H1 (cell line): ENCODE measurements around the gene LDHB. TPM values are rescaled to one million over a fixed set of nuclear protein-coding genes. Genes with fewer than 3 reads are reported as not detected.

Source experiments
- CTCF ChIA-PET: fragments of 300-600 bp; sonication (Branson Sonifier 250); formaldehyde crosslinking; loops from one replicate; lab custom pipeline; 2021; ENCODE audit not compliant: partially characterized antibody; lab: Charles Lee
- POLR2A ChIA-PET: fragments of 300-600 bp; sonication (Branson Sonifier 250); formaldehyde crosslinking; loops from one replicate; lab custom pipeline; 2021; ENCODE audit warnings: inconsistent platforms; ENCODE audit not compliant: partially characterized antibody; lab: Charles Lee
- DNase-seq, 2 experiments: peaks; one replicate each; pipeline versions ENCODE4 v3.0.0 to v3.0.0-alpha.2; 2010 to 2022; ENCODE audit warnings: low spot score in 2 of 2, low read depth in 1 of 2, mixed read lengths in 1 of 2
- FAIRE-seq: peaks from 2 replicates; lab custom pipeline; 2011; peaks lifted over from hg19 to GRCh38; lab: Jason Lieb, UNC
- H2AFZ ChIP-seq: 2 replicates; pipeline ENCODE4 v1.8.1; 2012; ENCODE audit warnings: low read length, inconsistent platforms
- H2AK5ac ChIP-seq: 2 replicates; pipeline ENCODE4 v1.6.1; 2013; ENCODE audit warnings: low read depth, low read length
- H2BK120ac ChIP-seq: replicated peaks from 2 replicates; pipeline ENCODE3; 2013; ENCODE audit warnings: low read depth, low read length, inconsistent platforms
- H2BK12ac ChIP-seq: 2 replicates; pipeline ENCODE4 v1.6.1; 2013; ENCODE audit warnings: low read depth, low read length
- H2BK15ac ChIP-seq: 2 replicates; pipeline ENCODE4 v1.6.1; 2013; ENCODE audit warnings: low read length
- H2BK20ac ChIP-seq: 2 replicates; pipeline ENCODE4 v1.6.1; 2013; ENCODE audit warnings: low read length
- H2BK5ac ChIP-seq: 2 replicates; pipeline ENCODE4 v1.6.1; 2013; ENCODE audit warnings: low read depth, low read length
- H3K14ac ChIP-seq: 2 replicates; pipeline ENCODE4 v1.6.1; 2013; ENCODE audit warnings: inconsistent platforms; ENCODE audit not compliant: insufficient read length
- H3K18ac ChIP-seq: 2 replicates; pipeline ENCODE4 v1.6.1; 2013; ENCODE audit warnings: low read length; ENCODE audit errors: extremely low read depth
- H3K23ac ChIP-seq: 2 replicates; pipeline ENCODE4 v1.6.1; 2013; ENCODE audit warnings: inconsistent platforms; ENCODE audit not compliant: insufficient read length
- H3K23me2 ChIP-seq: 2 replicates; pipeline ENCODE4 v1.6.1; 2013; ENCODE audit warnings: low read depth, low read length
- H3K27ac ChIP-seq: 2 replicates; pipeline ENCODE4 v1.6.1; 2011; ENCODE audit warnings: low read depth, low read length, inconsistent platforms
- H3K27me3 ChIP-seq, 4 experiments: replicated peaks in 1 of 4; 1 replicate in 1 of 4; 2 replicates in 3 of 4; pipeline versions ENCODE4 v1.6.1 to v1.8.1; 2011 to 2013; ENCODE audit warnings: low read length in 3 of 4, mild to moderate bottlenecking in 3 of 4, inconsistent platforms in 2 of 4, mixed read lengths in 2 of 4, moderate library complexity in 1 of 4; ENCODE audit not compliant: control insufficient read depth in 3 of 4, insufficient read depth in 3 of 4; ENCODE audit errors: extremely low read depth in 1 of 4
- H3K36me3 ChIP-seq, 4 experiments: 2 replicates each; pipeline versions ENCODE4 v1.6.1 to v1.8.1; 2011 to 2013; ENCODE audit warnings: mild to moderate bottlenecking in 4 of 4, low read length in 3 of 4, moderate library complexity in 2 of 4, control low read depth in 1 of 4, inconsistent platforms in 1 of 4; ENCODE audit not compliant: insufficient read depth in 4 of 4, control insufficient read depth in 2 of 4
- H3K4ac ChIP-seq: replicated peaks from 2 replicates; pipeline ENCODE3; 2013; ENCODE audit warnings: low read length, low read depth, mixed read lengths, inconsistent platforms; ENCODE audit not compliant: insufficient read length
- H3K4me1 ChIP-seq, 4 experiments: replicated peaks in 1 of 4; 1 replicate in 1 of 4; 2 replicates in 3 of 4; pipeline versions ENCODE4 v1.6.1 to v1.8.1; 2011 to 2013; ENCODE audit warnings: low read length in 3 of 4, inconsistent platforms in 2 of 4, mixed read lengths in 1 of 4; ENCODE audit not compliant: insufficient read depth in 4 of 4, control insufficient read depth in 3 of 4
- H3K4me2 ChIP-seq, 2 experiments: 2 replicates each; pipeline versions ENCODE4 v1.6.1 to v1.8.1; 2011 to 2013; ENCODE audit warnings: low read depth in 2 of 2, low read length in 2 of 2, control low read depth in 1 of 2, inconsistent platforms in 1 of 2, mild to moderate bottlenecking in 1 of 2; ENCODE audit not compliant: insufficient read depth in 1 of 2
- H3K4me3 ChIP-seq, 4 experiments: fragments of 200-600, 300-600 bp in 1 of 4; sonication (generic), shearing (Covaris generic), sonication (Bioruptor Twin) in 1 of 4; 2 replicates each; pipeline versions ENCODE4 v1.5.1 to v1.8.1; 2011 to 2016; ENCODE audit warnings: low read length in 4 of 4, low read depth in 3 of 4, control low read depth in 2 of 4, inconsistent platforms in 2 of 4, mild to moderate bottlenecking in 2 of 4, mixed read lengths in 1 of 4, moderate library complexity in 1 of 4; ENCODE audit not compliant: insufficient read depth in 2 of 4; ENCODE audit errors: extremely low read depth in 1 of 4
- H3K56ac ChIP-seq: replicated peaks from 2 replicates; pipeline ENCODE3; 2013; ENCODE audit warnings: low read depth, mild to moderate bottlenecking, mixed read lengths, low read length, inconsistent platforms; ENCODE audit not compliant: insufficient read length
- H3K79me1 ChIP-seq: 2 replicates; pipeline ENCODE4 v1.6.1; 2013; ENCODE audit warnings: low read depth, low read length, control low read depth
- H3K79me2 ChIP-seq, 2 experiments: 2 replicates each; pipeline versions ENCODE4 v1.6.1 to v1.8.1; 2012 to 2013; ENCODE audit warnings: low read length in 2 of 2, mild to moderate bottlenecking in 2 of 2, inconsistent platforms in 1 of 2; ENCODE audit not compliant: insufficient read depth in 2 of 2, control insufficient read depth in 1 of 2
- H3K9ac ChIP-seq, 4 experiments: replicated peaks in 1 of 4; 1 replicate in 1 of 4; 2 replicates in 3 of 4; pipeline versions ENCODE4 v1.6.1 to v1.8.1; 2011 to 2013; ENCODE audit warnings: low read depth in 3 of 4, low read length in 3 of 4, control low read depth in 2 of 4, mild to moderate bottlenecking in 2 of 4, moderate library complexity in 2 of 4, inconsistent platforms in 1 of 4; ENCODE audit errors: extremely low read depth in 1 of 4
- H3K9me3 ChIP-seq, 2 experiments: 2 replicates each; pipeline versions ENCODE4 v1.6.1 to v1.8.1; 2012 to 2013; ENCODE audit warnings: mild to moderate bottlenecking in 2 of 2, moderate library complexity in 2 of 2, control low read depth in 1 of 2, inconsistent platforms in 1 of 2, low read depth in 1 of 2, low read length in 1 of 2, mixed read lengths in 1 of 2; ENCODE audit not compliant: insufficient read depth in 2 of 2
- H4K20me1 ChIP-seq, 2 experiments: replicated peaks in 1 of 2; 2 replicates each; pipeline versions ENCODE3 to v1.8.1; 2011 to 2013; ENCODE audit warnings: inconsistent platforms in 2 of 2, low read length in 2 of 2, mild to moderate bottlenecking in 1 of 2; ENCODE audit not compliant: insufficient read depth in 2 of 2, control insufficient read depth in 1 of 2
- H4K5ac ChIP-seq: 2 replicates; pipeline ENCODE4 v1.6.1; 2013; ENCODE audit warnings: low read length, low read depth, mixed read lengths, inconsistent platforms; ENCODE audit not compliant: insufficient read length
- H4K8ac ChIP-seq: 2 replicates; pipeline ENCODE4 v1.8.0; 2013; ENCODE audit warnings: mild to moderate bottlenecking, moderate library complexity, low read length, inconsistent platforms; ENCODE audit not compliant: insufficient read depth; ENCODE audit errors: extremely low read depth
- H4K91ac ChIP-seq: replicated peaks from 2 replicates; pipeline ENCODE3; 2013; ENCODE audit warnings: low read length, mixed read lengths, inconsistent platforms; ENCODE audit not compliant: insufficient read length
- BACH1 ChIP-seq: IDR thresholded peaks from 2 replicates; pipeline ENCODE4 v1.6.1; 2012; ENCODE audit warnings: low read length, improper control_type of control experiment
- BRCA1 ChIP-seq: IDR thresholded peaks from 2 replicates; pipeline ENCODE4 v1.6.1; 2012; ENCODE audit warnings: low read depth, low read length, improper control_type of control experiment
- CBX8 ChIP-seq: fragments of 300-800, 300-1000 bp; sonication (generic); IDR thresholded peaks from 2 replicates; pipeline ENCODE4 v1.7.1; 2016; ENCODE audit warnings: low read depth, low read length, borderline replicate concordance
- CHD2 ChIP-seq: IDR thresholded peaks from 2 replicates; pipeline ENCODE4 v1.6.1; 2012; ENCODE audit warnings: low read length, improper control_type of control experiment
- EZH2 ChIP-seq: fragments of 200-600 bp; sonication (generic); IDR thresholded peaks from 2 replicates; pipeline ENCODE4 v1.7.1; 2012; ENCODE audit warnings: low read depth, mild to moderate bottlenecking, moderate library complexity, low read length, inconsistent platforms; ENCODE audit not compliant: severe bottlenecking
- KDM1A ChIP-seq: fragments of 200-600, 300-600 bp; sonication (generic); IDR thresholded peaks from 2 replicates; pipeline ENCODE4 v1.7.1; 2016; ENCODE audit warnings: mild to moderate bottlenecking, low read length, borderline replicate concordance
- NRF1 ChIP-seq: IDR thresholded peaks from 2 replicates; pipeline ENCODE4 v1.6.1; 2011; ENCODE audit warnings: mild to moderate bottlenecking, low read depth, low read length, improper control_type of control experiment
- POLR2A ChIP-seq, 2 experiments: IDR thresholded peaks; 1 replicate in 1 of 2; 2 replicates in 1 of 2; pipeline ENCODE4 v1.6.1; 2011; ENCODE audit warnings: low read depth in 2 of 2, low read length in 2 of 2, mild to moderate bottlenecking in 2 of 2; ENCODE audit errors: control extremely low read depth in 1 of 2
- RFX5 ChIP-seq: IDR thresholded peaks from 2 replicates; pipeline ENCODE4 v1.6.1; 2011; ENCODE audit warnings: low read depth, low read length, improper control_type of control experiment, borderline replicate concordance
- RXRA ChIP-seq: IDR thresholded peaks from 2 replicates; pipeline ENCODE4 v1.6.1; 2011; ENCODE audit warnings: low read depth, mild to moderate bottlenecking, low read length, moderate library complexity; ENCODE audit not compliant: insufficient read depth
- SIRT6 ChIP-seq: IDR thresholded peaks from one replicate; pipeline ENCODE4 v1.7.1; 2012; ENCODE audit warnings: low read length, inconsistent platforms
- SP4 ChIP-seq: IDR thresholded peaks from 2 replicates; pipeline ENCODE4 v1.6.1; 2012; ENCODE audit warnings: low read length, inconsistent platforms
- TBP ChIP-seq: IDR thresholded peaks from 2 replicates; pipeline ENCODE4 v1.6.1; 2011; ENCODE audit warnings: low read depth, low read length, improper control_type of control experiment
- ZNF274 ChIP-seq: IDR thresholded peaks from 2 replicates; pipeline ENCODE4 v1.7.0; 2012; ENCODE audit warnings: low read length, borderline replicate concordance; ENCODE audit errors: extremely low read depth
- WGBS, 2 experiments: shearing (Covaris generic) in 1 of 2; methylation state at CpG; one replicate each; pipeline versions ENCODE4 v1.1.6 to v1.1.7; 2013 to 2015; ENCODE audit warnings: low lambda C conversion rate in 2 of 2, mixed read lengths in 2 of 2, inconsistent platforms in 1 of 2, low coverage in 1 of 2, missing lambda C conversion rate in 1 of 2; ENCODE audit not compliant: insufficient replicate concordance in 2 of 2, insufficient coverage in 1 of 2, insufficient read length in 1 of 2; ENCODE audit errors: extremely low coverage in 1 of 2, missing lambda C conversion rate in 1 of 2; 5-methylcytosine and 5-hydroxymethylcytosine counted together
- polyA plus RNA-seq, 7 experiments: library from polyadenylated mRNA; depleted of rRNA in 3 of 7; stranded (reverse) in 5 of 7; unstranded in 2 of 7; fragments of >200 nt in 5 of 7; fragments of 200-250 nt in 2 of 7; gene quantifications; 1 replicate in 5 of 7; 2 replicates in 1 of 7; 4 replicates in 1 of 7; pipeline versions ENCODE4 v1.2.1 to v1.2.3, GENCODE V29; 2011 to 2013; ENCODE audit warnings: missing spikeins in 2 of 7, mixed read lengths in 2 of 7
- total RNA-seq: library from RNA; stranded (reverse); fragmentation: NEBNext Ultra II Directional; extraction: Animal tissue kit (Norgen Biotek cat#: 25700); gene quantifications from 2 replicates; pipeline ENCODE4 v1.2.1, GENCODE V29; 2021
- TF ChIP-seq, protein P1 (sequence below): IDR thresholded peaks from 2 replicates; pipeline ENCODE4 v1.6.1; 2012; ENCODE audit warnings: inconsistent platforms

LDHB gene
- total and polyA plus RNA-seq, 2 of the 8 experiments (the other 6 are each of a cell fraction or from before 2014, with no cell fraction given): 1,177 to 1,781 TPM

- Histone ChIP-seq H2AK5ac (no peak overlapping the region), H3K23me2 (no peaks in the 10 kb centered on the region), H3K9me3 (no peaks in the 10 kb centered on the region), H3K4me3 (no peak overlapping the region), H3K79me2 (no peaks in the 10 kb centered on the region), H4K20me1 (no peaks in the 10 kb centered on the region), H3K4ac (no peak overlapping the region), H2AFZ (no peak overlapping the region), H3K27ac (no peak overlapping the region), H3K14ac (no peak overlapping the region), H3K4me2 (no peak overlapping the region), H4K91ac (no peak overlapping the region), H3K79me1 (no peaks in the 10 kb centered on the region), H3K18ac (no peak overlapping the region), H3K23ac (no peak overlapping the region), H2BK20ac (no peak overlapping the region), H3K9ac (no peak overlapping the region), H4K5ac (no peak overlapping the region), H2BK12ac (no peak overlapping the region), H2BK120ac (no peak overlapping the region), H2BK15ac (no peak overlapping the region), H2BK5ac (no peak overlapping the region), H3K56ac (no peak overlapping the region), H3K36me3 (no peaks in the 10 kb centered on the region), H3K27me3 (no peaks in the 10 kb centered on the region), H3K4me1 (peaks cover 0 to 4% (median 0%) of the 10 kb centered on the region in 4 experiments; a peak in 1 of 7 replicates), H4K8ac (no peak overlapping the region)
- WGBS, 2 experiments: 87% methylated on average over 2 of the region's 2 CpGs; no CpG with 5 or more reads in 1 of the 2 experiments
- no peak for DNase-seq
- CTCF ChIA-PET: interaction anchor here (0.6 to 5.4 kb wide), 10 partner anchors 9 to 322 kb away, joined by 3 to 73 read pairs (median 4); partner anchors contain the start of gene LDHB
- FAIRE-seq: no peak
- POLR2A ChIA-PET: no interaction called here
- TF ChIP-seq KDM1A (no peak), RFX5 (no peak), CHD2 (no peak), ZNF274 (no peak), TBP (no peak), SP4 (no peak), BRCA1 (no peak), NRF1 (no peak), CBX8 (no peak), EZH2 (no peak), POLR2A (IDR thresholded peaks at IDR 0.05; ENCODE audit: control extremely low read depth in 1 of 2, low read depth in 2 of 2, low read length in 2 of 2) (no peak), RXRA (no peak), SIRT6 (no peak), BACH1 (no peak)
- TF ChIP-seq, protein P1, sequence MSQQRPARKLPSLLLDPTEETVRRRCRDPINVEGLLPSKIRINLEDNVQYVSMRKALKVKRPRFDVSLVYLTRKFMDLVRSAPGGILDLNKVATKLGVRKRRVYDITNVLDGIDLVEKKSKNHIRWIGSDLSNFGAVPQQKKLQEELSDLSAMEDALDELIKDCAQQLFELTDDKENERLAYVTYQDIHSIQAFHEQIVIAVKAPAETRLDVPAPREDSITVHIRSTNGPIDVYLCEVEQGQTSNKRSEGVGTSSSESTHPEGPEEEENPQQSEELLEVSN: no peak
Measured at GRCh38 chr12:21695986-21696385, 38.3 kb upstream of the LDHB start.
